ENCODE measurements around the gene TUBD1. TPM values are rescaled to one million over a fixed set of nuclear protein-coding genes. Genes with fewer than 3 reads are reported as not detected.

Gene TUBD1, protein sequence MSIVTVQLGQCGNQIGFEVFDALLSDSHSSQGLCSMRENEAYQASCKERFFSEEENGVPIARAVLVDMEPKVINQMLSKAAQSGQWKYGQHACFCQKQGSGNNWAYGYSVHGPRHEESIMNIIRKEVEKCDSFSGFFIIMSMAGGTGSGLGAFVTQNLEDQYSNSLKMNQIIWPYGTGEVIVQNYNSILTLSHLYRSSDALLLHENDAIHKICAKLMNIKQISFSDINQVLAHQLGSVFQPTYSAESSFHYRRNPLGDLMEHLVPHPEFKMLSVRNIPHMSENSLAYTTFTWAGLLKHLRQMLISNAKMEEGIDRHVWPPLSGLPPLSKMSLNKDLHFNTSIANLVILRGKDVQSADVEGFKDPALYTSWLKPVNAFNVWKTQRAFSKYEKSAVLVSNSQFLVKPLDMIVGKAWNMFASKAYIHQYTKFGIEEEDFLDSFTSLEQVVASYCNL
- 7.5 and 16.6 TPM in 2 replicates for total RNA-seq

DNA sequence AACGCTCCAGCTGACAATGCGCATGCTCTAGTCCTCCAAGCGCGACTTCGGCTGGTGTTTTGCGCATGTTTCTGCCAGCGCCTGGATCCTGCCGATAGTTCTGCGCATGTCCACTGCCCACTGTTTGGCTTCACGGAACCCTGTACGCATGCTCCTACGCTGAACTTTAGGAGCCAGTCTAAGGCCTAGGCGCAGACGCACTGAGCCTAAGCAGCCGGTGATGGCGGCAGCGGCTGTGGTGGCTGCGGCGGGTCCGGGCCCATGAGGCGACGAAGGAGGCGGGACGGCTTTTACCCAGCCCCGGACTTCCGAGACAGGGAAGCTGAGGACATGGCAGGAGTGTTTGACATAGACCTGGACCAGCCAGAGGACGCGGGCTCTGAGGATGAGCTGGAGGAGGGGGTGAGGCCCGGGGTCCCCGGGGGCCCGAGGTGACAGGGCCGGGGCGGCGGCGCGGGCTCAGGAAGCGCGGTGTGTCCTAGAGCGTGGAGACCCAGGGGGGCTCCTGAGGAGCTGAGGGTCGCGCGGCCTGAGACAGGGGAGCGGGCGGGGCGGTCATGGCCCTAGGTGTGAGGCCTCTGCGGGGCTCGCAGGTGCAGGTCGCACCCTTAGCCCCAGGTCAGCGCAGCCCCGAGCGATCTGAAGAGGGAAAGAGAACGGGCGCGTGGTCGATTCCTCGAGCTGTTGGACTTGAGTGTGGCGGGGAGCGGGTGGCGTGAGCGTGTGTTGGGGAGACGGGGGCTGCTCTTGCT lies at the start of gene TUBD1, which contains the start of gene RPS6KB1:
Gene TUBD1, minus strand, starts transcription at position 20 of the 752 bp plus-strand sequence. CDS start 1,941 bp downstream, outside the sequence.
Gene RPS6KB1, plus strand, starts transcription at position 198 of the 752 bp plus-strand sequence. Its CDS starts 64 bp downstream, at position 262.

Other genes starting within 250 kb of the TUBD1 start
- gene PTRH2, start 185.5 kb downstream of the TUBD1 start, total RNA-seq: 40.9 and 52.9 TPM in 2 replicates
- 269 and 291 TPM in 2 replicates for gene VMP1, start 185.3 kb downstream of the TUBD1 start, total RNA-seq
- gene RPS6KB1, start 178 bp upstream of the TUBD1 start, total RNA-seq: 19.5 and 77.8 TPM in 2 replicates
- 14.0 and 20.4 TPM in 2 replicates for gene RNFT1, start 71.8 kb upstream of the TUBD1 start, total RNA-seq
- gene HEATR6, start 186.0 kb upstream of the TUBD1 start, total RNA-seq: 9.6 and 11.4 TPM in 2 replicates